ENCODE results near the gene KANSL1L.

KANSL1L gene

GRCh38 chr2:210007895-210008294 lies 163.3 kb downstream of the KANSL1L start:
- Histone ChIP-seq H3K9ac (no peak overlapping the region), H4K20me1 (ENCODE audit: insufficient read depth) (peaks cover 17% of the 10 kb centered on the region), H3K27me3 (ENCODE audit: insufficient read depth, low read depth) (no peaks in the 10 kb centered on the region), H3K79me2 (ENCODE audit: insufficient read depth, low read depth) (peaks cover 99% of the 10 kb centered on the region), H3K4me3 (IDR thresholded peaks at IDR 0.05; ENCODE audit: insufficient read depth, low read depth, low read length) (no peak overlapping the region), H3K4me2 (no peak overlapping the region), H3K36me3 (ENCODE audit: insufficient read depth) (peaks cover 3% of the 10 kb centered on the region; the same call in 1 of the 2 replicates), H3K27ac (no peak overlapping the region), H3K4me1 (ENCODE audit: low read depth, poor library complexity, severe bottlenecking) (peaks cover 32% of the 10 kb centered on the region), H2AFZ (ENCODE audit: low read depth) (no peak overlapping the region)
- TF ChIP-seq CTCF (conservative IDR thresholded peaks at IDR 0.05; ENCODE audit: low read depth, low read length), result no peak

- no peak for TF ChIP-seq CTCF (conservative IDR thresholded peaks at IDR 0.05; ENCODE audit: low read depth, low read length)
- Histone ChIP-seq H2AFZ (ENCODE audit: low read depth) (no peak overlapping the region), H3K4me1 (ENCODE audit: low read depth, poor library complexity, severe bottlenecking) (peaks cover 38% of the 10 kb centered on the region), H3K27ac (no peak overlapping the region), H3K27me3 (ENCODE audit: insufficient read depth, low read depth) (no peaks in the 10 kb centered on the region), H3K79me2 (ENCODE audit: insufficient read depth, low read depth) (peaks cover 74% of the 10 kb centered on the region), H3K4me3 (IDR thresholded peaks at IDR 0.05; ENCODE audit: insufficient read depth, low read depth, low read length) (no peak overlapping the region), H3K4me2 (peak overlapping the region; percentile 88; the same call in 1 of the 2 replicates), H3K36me3 (ENCODE audit: insufficient read depth) (0 out of 2 replicates have a peak, but pooled peaks cover 3% of the 10 kb centered on the region), H4K20me1 (ENCODE audit: insufficient read depth) (peaks cover 12% of the 10 kb centered on the region; the same call in 1 of the 2 replicates), H3K9ac (no peak overlapping the region)
Observed at GRCh38 chr2:210004881-210005280, 166.3 kb downstream of the KANSL1L start.

- Histone ChIP-seq H3K9ac (peak overlapping the region; percentile 89; the same call in 1 of the 2 replicates), H3K4me3 (IDR thresholded peaks at IDR 0.05; ENCODE audit: insufficient read depth, low read depth, low read length) (peak overlapping the region; percentile 93), H4K20me1 (ENCODE audit: insufficient read depth) (peaks cover 12% of the 10 kb centered on the region; the same call in 1 of the 2 replicates), H3K27me3 (ENCODE audit: insufficient read depth, low read depth) (no peaks in the 10 kb centered on the region), H3K4me1 (ENCODE audit: low read depth, poor library complexity, severe bottlenecking) (peaks cover 38% of the 10 kb centered on the region), H2AFZ (ENCODE audit: low read depth) (peak overlapping the region; percentile 93; the same call in 1 of the 2 replicates), H3K36me3 (ENCODE audit: insufficient read depth) (0 out of 2 replicates have a peak, but pooled peaks cover 3% of the 10 kb centered on the region), H3K79me2 (ENCODE audit: insufficient read depth, low read depth) (peaks cover 60% of the 10 kb centered on the region), H3K4me2 (peak overlapping the region; percentile 88), H3K27ac (peak overlapping the region; percentile 68)
- TF ChIP-seq CTCF (conservative IDR thresholded peaks at IDR 0.05; ENCODE audit: low read depth, low read length), result no peak
Observed at GRCh38 chr2:210003359-210003758, 167.8 kb downstream of the KANSL1L start.

- no peak for TF ChIP-seq CTCF (conservative IDR thresholded peaks at IDR 0.05; ENCODE audit: low read depth, low read length)
- Histone ChIP-seq H2AFZ (ENCODE audit: low read depth) (peak within 1 kb of the TSS; percentile 93), H3K4me1 (ENCODE audit: low read depth, poor library complexity, severe bottlenecking) (peaks cover 38% of the 10 kb centered on the region), H3K36me3 (ENCODE audit: insufficient read depth) (no peaks in the 10 kb centered on the region), H3K4me2 (peak within 1 kb of the TSS; percentile 97), H3K9ac (peak within 1 kb of the TSS; percentile 89), H3K4me3 (IDR thresholded peaks at IDR 0.05; ENCODE audit: insufficient read depth, low read depth, low read length) (peak within 1 kb of the TSS; percentile 93), H4K20me1 (ENCODE audit: insufficient read depth) (peaks cover 12% of the 10 kb centered on the region; the same call in 1 of the 2 replicates), H3K27me3 (ENCODE audit: insufficient read depth, low read depth) (no peaks in the 10 kb centered on the region), H3K79me2 (ENCODE audit: insufficient read depth, low read depth) (peaks cover 51% of the 10 kb centered on the region), H3K27ac (peak within 1 kb of the TSS; percentile 68)
Observed at GRCh38 chr2:210002158-210003157, 168.8 kb downstream of the KANSL1L start, which contains the start of gene RPE. Gene RPE, plus strand, starts transcription at chr2:210002638. Its CDS starts 24 bp downstream, at chr2:210002662.
